Measurements from ENCODE around the gene PROKR1.

Gene PROKR1

DNA sequence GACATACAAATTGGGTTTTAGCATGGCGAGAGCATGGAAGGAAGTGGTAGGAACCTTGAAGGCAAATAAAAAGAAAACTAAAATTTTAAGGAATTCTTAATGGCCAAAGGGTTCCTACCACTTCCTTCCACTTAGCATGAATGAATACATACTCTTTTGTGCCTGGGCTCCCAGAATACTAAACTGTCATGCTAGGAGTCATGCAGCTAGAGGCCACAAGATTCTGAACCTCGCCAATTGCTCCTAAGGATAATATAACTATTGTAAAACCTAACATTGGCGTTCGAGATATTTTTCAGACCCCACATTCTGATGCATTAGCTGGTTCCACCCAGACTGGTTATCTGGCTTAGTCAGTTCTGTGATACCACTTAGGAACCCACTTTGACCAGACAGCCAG, 52.6 kb downstream of the PROKR1 start:
- in situ Hi-C loops (cut with HindIII; ENCODE audit: low sequenced_read_pairs), result no loop called here

DNA sequence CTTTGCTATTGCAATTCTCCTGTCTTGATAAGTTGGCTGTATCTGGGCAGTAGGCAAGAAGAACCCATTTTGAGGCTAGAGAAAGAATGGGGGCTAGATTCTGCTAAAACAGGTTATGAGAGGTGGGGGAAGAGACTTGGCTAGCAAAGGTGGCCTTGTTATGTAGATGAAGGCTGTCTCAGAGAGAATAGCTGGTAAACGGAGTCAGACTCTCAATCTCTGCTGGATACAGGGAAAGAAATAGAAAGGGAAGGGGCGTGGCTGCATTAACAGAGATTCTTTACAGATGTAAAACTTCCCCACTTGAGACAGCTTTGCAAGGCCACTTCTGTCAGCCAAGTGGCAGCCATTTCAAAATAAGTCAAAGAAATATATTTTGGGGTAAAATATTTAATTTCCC, 53.2 kb downstream of the PROKR1 start:
- in situ Hi-C loops (cut with HindIII; ENCODE audit: low sequenced_read_pairs), result no loop called here

DNA sequence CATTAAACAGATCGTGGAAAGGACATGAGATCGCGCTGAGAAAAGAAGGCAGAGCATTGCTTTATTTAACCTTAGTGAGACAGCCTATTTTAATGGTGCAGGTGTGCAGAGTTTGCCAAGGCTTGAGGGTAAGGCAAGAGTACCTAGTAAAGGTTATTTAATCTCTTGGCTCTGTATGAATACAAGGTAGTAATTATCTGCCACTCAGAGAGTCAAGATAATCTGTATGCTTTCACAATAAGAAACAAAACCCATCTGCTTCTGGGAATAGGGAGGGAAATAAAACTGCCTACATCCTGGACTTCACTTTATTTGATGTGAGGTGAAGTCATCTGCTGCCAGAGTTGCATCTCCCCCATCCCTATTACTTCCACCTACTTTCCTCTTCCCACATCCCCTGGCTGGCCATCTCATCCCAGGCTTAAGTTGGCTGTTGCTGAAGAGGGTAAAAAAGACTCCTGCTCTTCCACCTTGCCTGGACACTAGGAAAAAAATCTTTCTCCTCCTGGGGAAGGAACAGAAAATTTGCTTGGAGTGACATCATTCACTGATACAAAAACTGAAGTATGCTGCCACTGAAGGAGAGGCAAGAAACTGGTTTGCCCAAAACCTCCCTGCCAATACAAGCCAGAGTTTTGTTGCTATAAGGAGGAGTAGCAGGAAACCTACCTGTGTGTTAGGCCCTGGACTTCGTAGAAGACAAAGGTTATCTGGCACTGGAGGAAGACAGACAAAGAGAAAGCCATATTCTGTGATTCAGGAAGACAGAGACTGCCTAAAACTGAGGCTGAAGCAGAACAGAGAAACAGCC, 55.4 kb downstream of the PROKR1 start:
- in situ Hi-C loops (cut with HindIII; ENCODE audit: low sequenced_read_pairs), result no loop called here

DNA sequence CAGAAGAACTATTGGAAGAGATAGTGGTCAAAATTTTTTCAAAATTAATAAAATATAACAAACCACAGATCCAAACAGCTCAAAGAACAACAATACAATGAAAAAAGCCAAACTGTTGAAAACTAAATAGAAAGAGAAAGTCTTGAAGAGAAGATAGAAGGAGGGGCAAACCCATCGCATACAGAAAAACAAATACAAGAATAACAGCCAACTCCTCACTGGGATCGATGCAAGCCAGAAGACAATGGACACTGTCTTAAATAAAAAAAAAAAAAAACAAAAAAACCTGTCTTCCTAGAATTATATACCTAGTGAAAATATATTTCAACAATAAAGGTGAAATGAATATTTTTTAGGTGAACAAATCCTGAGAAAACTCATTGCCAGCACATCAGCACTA, 57.2 kb downstream of the PROKR1 start:
- in situ Hi-C loops (cut with HindIII; ENCODE audit: low sequenced_read_pairs), result no loop called here

DNA sequence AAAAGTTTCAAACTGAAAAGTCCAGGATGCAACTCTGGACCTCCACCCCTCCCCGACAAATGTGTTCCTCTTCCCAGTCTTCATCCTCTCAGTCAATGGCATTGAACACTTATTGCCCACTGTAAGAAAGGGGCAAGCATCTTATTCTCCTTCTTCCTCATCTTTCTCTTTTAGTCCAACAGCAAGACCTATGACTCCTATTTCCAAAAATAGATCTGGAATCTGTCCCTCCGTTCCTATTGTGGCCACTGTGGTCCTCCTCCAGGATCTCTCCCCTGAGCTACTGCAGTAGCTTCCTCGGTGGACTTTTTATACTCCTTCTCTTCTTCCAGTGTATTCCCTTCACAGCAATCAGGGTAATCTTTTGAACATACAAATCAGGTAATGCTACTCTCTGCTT, 63.3 kb downstream of the PROKR1 start:
- in situ Hi-C loops (cut with HindIII; ENCODE audit: low sequenced_read_pairs), result no loop called here

Data from endothelial cell of hepatic sinusoid (primary cell).